Ovary (tissue), 3 donors: ENCODE measurements around the gene COIL.

Source experiments
- CTCF ChIP-seq, 3 donors: fragments of 450-650 bp in 2 of 3; fragments of 200-600 bp in 1 of 3; IDR thresholded peaks; one replicate each; pipeline versions ENCODE4 v1.5.1 to v1.8.0; 2016 to 2022; ENCODE audit warnings: antibody characterized with exemption in 3 of 3, mild to moderate bottlenecking in 1 of 3
- POLR2A ChIP-seq: fragments of 450-650 bp; IDR thresholded peaks from one replicate; pipeline ENCODE4 v1.6.1; 2017; ENCODE audit warnings: antibody characterized with exemption, mild to moderate bottlenecking, moderate library complexity
- donor health status: DM: no; HTN: no; CAD: no.

- TF ChIP-seq CTCF (IDR thresholded peaks at IDR 0.05) (no peak), POLR2A (no peak)
Measured at GRCh38 chr17:56966338-56966737, 5.5 kb upstream of the COIL start.
